A673 (cell line): ENCODE data around the gene ZNF784. TPM values are rescaled to one million over a fixed set of nuclear protein-coding genes. Genes with fewer than 3 reads are reported as not detected.

ENCODE experiments used
- BruUV-seq: library from RNA; stranded (reverse); fragments of 400-500 nt; replicated peaks from 2 replicates; lab custom pipeline; 2021; lab: Mats Ljungman, UMichigan
- CTCF ChIA-PET: fragments of 300-600 bp; sonication (Branson Sonifier 250); formaldehyde crosslinking; loops from one replicate; lab custom pipeline; 2022; ENCODE audit warnings: antibody characterized with exemption; lab: Charles Lee
- POLR2A ChIA-PET: fragments of 300-600 bp; sonication (Branson Sonifier 250); formaldehyde crosslinking; loops from one replicate; lab custom pipeline; 2022; ENCODE audit warnings: antibody characterized with exemption; ENCODE audit not compliant: low non-redundant PET; lab: Charles Lee
- DNase-seq: peaks from one replicate; pipeline ENCODE4 v3.0.0-alpha.2; 2015; ENCODE audit warnings: low spot score
- H3K27ac ChIP-seq: fragments of 200-600 bp; sonication (generic); 2 replicates; pipeline ENCODE4 v1.5.1; 2016; ENCODE audit warnings: mixed run types, low read depth, mild to moderate bottlenecking, mixed read lengths, antibody characterized with exemption, low read length; ENCODE audit not compliant: poor library complexity, severe bottlenecking
- H3K27me3 ChIP-seq: fragments of 200-600 bp; sonication (generic); replicated peaks from 2 replicates; pipeline ENCODE4 v1.6.1; 2017; ENCODE audit warnings: mixed run types, low read depth, mild to moderate bottlenecking, mixed read lengths, antibody characterized with exemption, low read length; ENCODE audit not compliant: insufficient read depth, poor library complexity
- H3K36me3 ChIP-seq: fragments of 200-600 bp; sonication (generic); 2 replicates; pipeline ENCODE4 v1.6.1; 2016; ENCODE audit warnings: mixed run types, mild to moderate bottlenecking, mixed read lengths, antibody characterized with exemption, low read length; ENCODE audit not compliant: insufficient read depth, poor library complexity, severe bottlenecking
- H3K4me1 ChIP-seq: fragments of 200-600 bp; sonication (generic); 2 replicates; pipeline ENCODE4 v1.6.1; 2017; ENCODE audit warnings: mixed run types, mild to moderate bottlenecking, mixed read lengths, antibody characterized with exemption, low read length; ENCODE audit not compliant: insufficient read depth, poor library complexity, severe bottlenecking
- H3K4me3 ChIP-seq: fragments of 200-600 bp; sonication (generic); 2 replicates; pipeline ENCODE4 v1.5.1; 2016; ENCODE audit warnings: low read depth, mixed run types, mild to moderate bottlenecking, mixed read lengths, low read length; ENCODE audit not compliant: poor library complexity, severe bottlenecking
- H3K9me3 ChIP-seq: fragments of 200-600 bp; sonication (generic); 2 replicates; pipeline ENCODE4 v1.6.1; 2016; ENCODE audit warnings: mixed run types, low read depth, mild to moderate bottlenecking, mixed read lengths, antibody characterized with exemption, low read length; ENCODE audit not compliant: poor library complexity, severe bottlenecking
- EZH2 ChIP-seq: fragments of 200-600 bp; sonication (generic); IDR thresholded peaks from 2 replicates; pipeline ENCODE4 v1.6.1; 2017; ENCODE audit warnings: borderline replicate concordance, low read depth, mild to moderate bottlenecking, mixed read lengths, antibody characterized with exemption, low read length; ENCODE audit not compliant: poor library complexity, severe bottlenecking
- intact Hi-C: fragments of 100-400 bp; cut with micrococcal nuclease; formaldehyde crosslinking; loops from one replicate; pipeline ENCODE4 v1.10.0; 2022; ENCODE audit not compliant: unreplicated experiment
- total RNA-seq: library from RNA; stranded (reverse); gene quantifications from 2 replicates; pipeline ENCODE4 v1.2.3, GENCODE V29; 2021
- TF ChIP-seq, protein P1 (sequence below): fragments of 300-800, 200-600 bp; sonication (generic); conservative IDR thresholded peaks from 2 replicates; pipeline ENCODE4 v1.5.1; 2017; ENCODE audit warnings: low read depth, mild to moderate bottlenecking, antibody characterized with exemption, low read length, moderate library complexity, mixed read lengths

ZNF784 gene
- total RNA-seq, 1 experiment from 2014 or later: 7.1 TPM

DNA sequence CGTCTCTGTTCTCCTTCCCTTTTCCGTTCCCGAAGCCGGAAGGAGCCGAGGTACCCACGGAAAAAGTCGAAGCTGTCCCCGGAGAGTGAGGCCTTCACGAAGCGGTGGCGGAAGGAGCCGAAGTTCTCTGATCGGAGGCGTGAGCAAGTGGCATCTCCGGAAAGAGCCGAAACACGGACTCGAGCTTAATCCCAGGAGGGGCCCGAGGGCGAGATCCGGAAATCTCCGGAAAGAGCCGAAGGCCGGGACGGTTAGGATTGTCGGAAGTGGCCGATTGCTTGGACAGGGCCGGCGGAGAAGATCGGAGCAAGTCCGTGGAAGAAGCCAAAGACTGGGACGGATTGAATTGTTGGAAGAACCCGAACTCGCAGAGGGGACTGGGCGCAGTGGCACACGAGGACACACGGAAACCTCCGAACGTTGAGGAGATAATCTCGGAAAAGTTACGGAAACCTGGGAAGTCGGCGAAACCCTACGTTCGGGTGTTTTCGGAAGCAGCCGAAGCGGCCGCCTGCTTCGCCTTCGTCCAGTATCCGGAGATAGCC lies 30.0 kb upstream of the ZNF784 start:
- CTCF ChIA-PET: interaction anchor here (0.5 to 1.5 kb wide), 7 partner anchors 12 to 193 kb away, joined by 3 to 17 read pairs (median 3); partner anchors contain the start of genes ISOC2, ZNF581 and ZNF784
- H3K27me3 ChIP-seq: no peaks in the 10 kb centered on the region

DNA sequence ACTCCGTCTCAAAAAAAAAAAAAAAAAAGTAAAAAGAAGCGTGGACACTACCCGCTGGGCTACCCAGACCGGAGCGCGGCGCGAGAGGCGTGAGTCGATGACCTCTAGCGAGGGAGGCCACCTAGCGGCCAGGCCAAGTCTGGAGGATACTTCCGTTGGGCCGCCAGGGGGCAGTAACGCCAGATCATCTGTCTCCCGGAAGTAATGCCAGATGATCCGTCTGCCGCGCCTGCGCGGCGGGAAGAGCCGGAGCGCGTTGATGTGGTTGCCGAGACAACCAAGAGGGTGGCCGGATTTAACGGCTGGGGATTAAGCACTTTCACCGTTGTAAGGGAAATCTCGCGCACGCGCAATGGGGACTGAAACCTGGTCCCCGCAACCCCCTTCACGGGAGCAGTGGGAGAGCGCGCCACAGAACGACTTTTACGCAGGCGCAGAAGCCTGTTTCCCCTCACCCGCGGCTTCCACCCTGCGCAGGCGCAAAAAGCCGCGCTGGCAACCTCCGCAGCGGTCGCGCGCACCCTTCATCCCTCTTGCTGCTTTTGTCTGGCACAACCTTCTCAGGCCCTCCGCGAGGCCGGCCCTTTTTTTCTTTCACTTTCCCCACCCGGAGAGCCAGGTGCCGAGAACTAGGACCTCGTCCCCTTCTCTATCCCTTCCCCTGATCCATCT lies 29.4 kb upstream of the ZNF784 start:
- no peaks in the 10 kb centered on the region for H3K9me3 ChIP-seq
- TF ChIP-seq, protein P1, sequence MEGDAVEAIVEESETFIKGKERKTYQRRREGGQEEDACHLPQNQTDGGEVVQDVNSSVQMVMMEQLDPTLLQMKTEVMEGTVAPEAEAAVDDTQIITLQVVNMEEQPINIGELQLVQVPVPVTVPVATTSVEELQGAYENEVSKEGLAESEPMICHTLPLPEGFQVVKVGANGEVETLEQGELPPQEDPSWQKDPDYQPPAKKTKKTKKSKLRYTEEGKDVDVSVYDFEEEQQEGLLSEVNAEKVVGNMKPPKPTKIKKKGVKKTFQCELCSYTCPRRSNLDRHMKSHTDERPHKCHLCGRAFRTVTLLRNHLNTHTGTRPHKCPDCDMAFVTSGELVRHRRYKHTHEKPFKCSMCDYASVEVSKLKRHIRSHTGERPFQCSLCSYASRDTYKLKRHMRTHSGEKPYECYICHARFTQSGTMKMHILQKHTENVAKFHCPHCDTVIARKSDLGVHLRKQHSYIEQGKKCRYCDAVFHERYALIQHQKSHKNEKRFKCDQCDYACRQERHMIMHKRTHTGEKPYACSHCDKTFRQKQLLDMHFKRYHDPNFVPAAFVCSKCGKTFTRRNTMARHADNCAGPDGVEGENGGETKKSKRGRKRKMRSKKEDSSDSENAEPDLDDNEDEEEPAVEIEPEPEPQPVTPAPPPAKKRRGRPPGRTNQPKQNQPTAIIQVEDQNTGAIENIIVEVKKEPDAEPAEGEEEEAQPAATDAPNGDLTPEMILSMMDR: peak; percentile 99
- no peak for TF ChIP-seq EZH2
- ChIA-PET POLR2A (interaction anchor here (0.6 to 0.7 kb wide), 2 partner anchors 14 to 318 kb away, joined by 3 read pairs; no protein-coding TSS in a partner anchor), CTCF (interaction anchor here (0.6 to 1.5 kb wide), 11 partner anchors 11 to 503 kb away, joined by 3 to 21 read pairs (median 3); partner anchors contain the start of genes ISOC2, ZNF581 and ZNF784)
- peak; percentile 99 for DNase-seq
- no TSS peak for BruUV-seq
- H3K36me3 ChIP-seq: peaks cover 18% of the 10 kb centered on the region
- no peaks in the 10 kb centered on the region for H3K27me3 ChIP-seq
- peaks cover 27% of the 10 kb centered on the region for H3K4me1 ChIP-seq
- peak overlapping the region; percentile 83 for H3K4me3 ChIP-seq
- peak overlapping the region; percentile 99 for H3K27ac ChIP-seq
- intact Hi-C loops: no loop called here

More for the DNA sequence above, 30.0 kb upstream of the ZNF784 start:
- POLR2A ChIA-PET: interaction anchor here (0.6 to 0.7 kb wide), 3 partner anchors 14 to 319 kb away, joined by 3 read pairs; no protein-coding TSS in a partner anchor
- H3K36me3 ChIP-seq: peaks cover 21% of the 10 kb centered on the region
- TF ChIP-seq, protein P1: no peak
- TF ChIP-seq EZH2: no peak
- peak; percentile 100 for DNase-seq
- peak overlapping the region; percentile 99 for H3K27ac ChIP-seq
- intact Hi-C loops: no loop called here
- peak overlapping the region; percentile 83 for H3K4me3 ChIP-seq
- H3K4me1 ChIP-seq: peaks cover 21% of the 10 kb centered on the region
- no peaks in the 10 kb centered on the region for H3K9me3 ChIP-seq
- no TSS peak for BruUV-seq

DNA sequence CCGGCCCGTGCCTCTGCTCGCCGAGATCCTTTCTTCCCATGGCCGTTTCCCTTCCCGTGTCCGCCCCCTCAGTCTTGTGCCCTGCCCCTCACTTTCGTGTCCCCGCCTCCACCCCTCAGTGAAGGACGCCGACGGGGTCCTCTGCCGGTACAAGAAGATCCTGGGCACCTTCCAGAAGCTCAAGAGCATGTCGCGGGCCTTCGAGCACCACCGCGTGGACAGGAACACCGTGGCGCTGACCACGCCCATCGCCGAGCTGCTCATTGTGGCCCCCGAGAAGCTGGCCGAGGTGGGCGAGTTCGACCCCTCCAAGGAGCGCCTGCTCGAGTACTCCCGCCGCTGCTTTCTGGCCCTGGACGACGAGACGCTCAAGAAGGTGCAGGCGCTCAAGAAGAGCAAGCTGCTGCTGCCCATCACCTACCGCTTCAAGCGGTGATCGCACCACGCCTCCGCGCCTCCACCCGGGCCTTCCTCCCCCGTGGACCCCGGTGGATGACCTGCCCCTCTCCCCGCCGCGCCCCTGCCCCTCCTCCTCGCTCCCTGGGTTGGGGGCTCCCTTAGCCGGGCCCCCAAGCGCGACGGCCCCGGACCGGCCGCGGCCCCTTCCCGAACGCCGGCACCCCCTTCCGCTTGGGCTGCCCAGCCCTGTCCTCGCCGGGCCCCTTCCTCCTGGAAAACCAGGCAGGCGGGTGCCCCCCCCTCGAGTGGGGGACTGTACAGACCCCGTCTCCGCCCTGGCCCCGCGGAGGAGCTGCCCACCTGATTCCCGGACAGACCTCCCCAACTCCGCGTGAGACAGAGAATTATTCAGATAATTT lies 28.2 kb upstream of the ZNF784 start:
- no peak for TF ChIP-seq EZH2
- TF ChIP-seq, protein P1: no peak
- CTCF ChIA-PET: interaction anchor here (0.7 to 1.3 kb wide), 6 partner anchors 19 to 505 kb away, joined by 3 to 21 read pairs (median 4); no protein-coding TSS in a partner anchor
- POLR2A ChIA-PET: no interaction called here
- Histone ChIP-seq H3K27ac (no peak overlapping the region), H3K4me3 (no peak overlapping the region), H3K36me3 (peaks cover 18% of the 10 kb centered on the region), H3K9me3 (no peaks in the 10 kb centered on the region), H3K4me1 (peaks cover 17% of the 10 kb centered on the region), H3K27me3 (no peaks in the 10 kb centered on the region)
- intact Hi-C loops: no loop called here
- no TSS peak for BruUV-seq
- DNase-seq: no peak
